SW 1271 (cell line): ENCODE data around the gene SMIM1.

Source experiments
- DNase-seq, 2 experiments: peaks; one replicate each; lab custom pipeline; 2025; lab: John Stamatoyannopoulos, UW

The SMIM1 gene

DNA sequence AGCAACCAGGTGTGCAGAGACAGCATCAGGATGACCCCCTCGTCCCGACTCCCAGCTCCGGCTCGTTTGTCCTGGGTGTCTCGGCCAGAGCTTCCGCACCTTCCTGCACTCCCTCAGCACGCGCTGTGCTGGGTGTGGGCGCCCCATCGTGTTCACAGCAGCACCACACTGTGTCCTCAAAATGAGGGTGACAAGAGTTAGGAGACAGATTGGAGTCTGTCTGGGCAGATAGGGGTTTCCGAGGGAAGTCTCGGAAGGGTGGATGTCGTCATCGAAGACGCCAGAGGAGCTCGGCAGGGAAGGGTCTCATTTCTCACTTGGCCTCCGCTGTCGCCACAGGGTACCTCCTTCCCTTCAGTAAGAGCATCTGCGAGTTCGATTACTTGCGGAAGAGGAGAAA, 16.2 kb upstream of the SMIM1 start:
- DNase-seq, result no peak

- no peak for DNase-seq
Observed at GRCh38 chr1:3759164-3759563, 13.4 kb upstream of the SMIM1 start.

DNA sequence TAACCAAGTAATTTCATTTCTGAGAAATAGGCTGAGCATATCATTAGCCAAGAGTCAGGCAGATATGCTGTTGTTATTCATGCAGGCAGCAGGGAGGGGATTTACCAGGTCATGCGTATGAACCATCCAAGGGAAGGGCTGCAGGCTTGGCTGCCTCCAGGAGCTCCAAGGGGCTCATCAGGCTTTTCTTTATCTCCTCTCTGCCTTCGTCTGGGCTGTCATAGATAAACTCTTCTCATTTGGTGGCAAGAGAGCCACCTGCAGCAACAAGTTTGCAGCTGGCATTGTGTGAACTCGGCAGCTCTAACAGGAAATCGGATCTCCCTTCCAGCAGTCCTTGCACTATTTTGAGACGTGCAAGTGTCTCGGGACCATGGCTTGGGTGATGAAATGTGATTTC, 12.8 kb upstream of the SMIM1 start:
- DNase-seq, result no peak

DNA sequence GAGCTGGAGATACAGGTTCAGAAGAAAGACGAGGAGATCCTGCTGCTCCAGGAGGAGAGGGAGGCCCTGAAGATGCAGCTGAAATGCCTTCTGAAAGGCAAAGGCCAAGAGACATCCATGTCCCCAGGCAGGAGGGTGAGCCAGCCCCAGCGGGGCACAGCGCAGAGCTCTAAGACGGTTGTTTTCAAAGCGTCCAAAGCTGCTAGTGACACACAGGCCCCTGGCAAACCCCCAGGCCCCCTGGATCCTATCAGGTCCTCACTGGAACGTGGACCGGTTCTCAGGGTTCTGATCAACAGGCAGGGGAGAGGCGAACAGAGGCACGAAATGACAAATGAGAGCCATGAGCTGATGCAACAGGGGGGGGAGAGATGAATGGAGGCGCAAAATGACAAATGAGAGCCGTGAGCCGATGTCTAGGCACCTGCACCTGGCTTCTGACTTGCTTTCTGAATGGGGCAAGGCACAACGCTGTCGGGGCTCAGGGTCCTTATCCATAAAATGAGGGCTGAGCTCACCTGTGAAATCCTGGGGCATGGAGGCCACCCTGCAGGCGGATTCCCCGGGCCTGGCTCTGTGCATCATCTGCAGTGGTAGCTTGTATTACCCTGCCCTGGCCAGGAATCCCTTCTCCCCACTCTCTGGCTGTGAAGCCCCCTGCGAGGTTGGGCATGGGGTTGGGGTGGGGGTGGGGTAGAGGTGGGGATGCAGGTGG, 11.1 kb upstream of the SMIM1 start:
- no peak for DNase-seq

- DNase-seq, result no peak
Observed at GRCh38 chr1:3762151-3762872, 10.2 kb upstream of the SMIM1 start.

GRCh38 chr1:3762873-3763228, 9.7 kb upstream of the SMIM1 start:
- DNase-seq, result no peak

DNA sequence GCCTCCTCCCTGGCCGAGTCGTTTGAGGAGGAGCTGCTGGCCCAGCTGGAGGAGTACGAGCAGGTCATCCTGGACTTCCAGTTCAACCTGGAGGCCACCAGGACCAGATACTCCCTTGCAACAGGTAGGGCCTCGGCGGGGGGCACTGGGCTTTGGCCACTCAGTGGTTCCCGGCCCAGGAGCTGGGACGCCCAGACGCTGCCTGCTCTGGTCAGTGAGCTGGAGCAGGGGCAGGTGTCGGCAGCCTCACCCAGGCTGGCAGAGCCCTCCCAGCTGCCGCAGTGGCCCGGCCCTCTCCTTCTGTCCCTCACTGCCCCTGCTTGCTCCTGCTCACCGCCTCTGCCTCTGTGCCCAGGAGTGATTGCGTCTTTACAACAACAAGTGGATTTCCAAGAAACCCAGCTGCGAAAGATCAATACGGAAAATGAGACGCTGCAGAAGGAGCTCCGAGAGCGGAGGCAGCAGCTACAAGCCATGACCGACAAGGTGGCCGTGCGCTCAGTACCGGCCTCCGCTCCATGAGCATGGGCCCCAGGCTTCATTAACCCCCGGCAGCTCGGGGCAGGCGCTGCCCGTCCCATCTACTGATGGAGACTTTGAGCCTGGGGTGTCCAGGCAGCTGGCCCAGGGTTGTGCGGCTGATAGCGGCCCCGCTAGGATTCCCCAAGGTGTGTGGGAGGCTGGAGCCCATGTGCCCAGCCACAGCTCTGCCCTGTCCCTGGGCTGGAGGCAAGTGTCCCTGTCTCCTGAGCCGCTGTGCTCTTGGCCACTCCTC, 9.0 kb upstream of the SMIM1 start:
- no peak for DNase-seq

- no peak for DNase-seq
Observed at GRCh38 chr1:3767328-3767925, 5.1 kb upstream of the SMIM1 start.

GRCh38 chr1:3768811-3769390, 3.6 kb upstream of the SMIM1 start:
- DNase-seq, result no peak

DNA sequence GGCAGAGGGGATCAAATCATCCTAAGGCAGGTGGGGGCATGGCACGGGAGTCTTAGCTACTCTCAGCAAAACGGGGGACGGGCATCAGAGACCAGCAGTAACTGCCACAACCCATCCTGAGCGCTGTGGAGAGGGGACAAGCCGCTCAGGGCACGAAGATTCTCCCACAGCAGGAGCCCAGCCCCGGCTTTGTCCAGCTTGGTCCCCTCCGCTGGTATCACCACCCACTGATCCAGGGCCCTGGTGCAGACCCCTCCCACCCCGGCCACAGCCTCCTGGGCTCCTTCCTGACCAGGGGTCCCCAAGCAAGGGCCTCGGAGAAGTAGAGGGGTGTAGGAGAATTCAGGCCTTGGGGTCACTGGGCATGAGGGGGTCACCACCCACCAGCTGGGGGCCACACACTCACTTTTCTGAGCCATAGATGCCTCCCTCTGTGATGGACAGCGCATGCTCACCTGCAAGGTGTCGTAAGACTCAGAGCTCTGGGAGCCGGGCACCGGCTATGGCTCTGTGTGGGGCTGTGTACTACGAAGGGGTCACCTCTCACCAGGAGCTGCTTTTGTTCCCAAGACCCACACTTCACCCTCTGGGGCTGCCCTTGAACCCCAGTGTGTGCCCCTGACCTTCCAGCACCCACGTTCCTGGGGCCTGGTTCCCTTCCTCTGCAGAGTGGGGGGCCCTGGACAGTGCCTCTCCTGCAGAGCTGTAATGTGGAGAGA, 2.3 kb upstream of the SMIM1 start:
- no peak for DNase-seq

- DNase-seq, result no peak
Observed at GRCh38 chr1:3771108-3772026, 1.2 kb upstream of the SMIM1 start.

DNA sequence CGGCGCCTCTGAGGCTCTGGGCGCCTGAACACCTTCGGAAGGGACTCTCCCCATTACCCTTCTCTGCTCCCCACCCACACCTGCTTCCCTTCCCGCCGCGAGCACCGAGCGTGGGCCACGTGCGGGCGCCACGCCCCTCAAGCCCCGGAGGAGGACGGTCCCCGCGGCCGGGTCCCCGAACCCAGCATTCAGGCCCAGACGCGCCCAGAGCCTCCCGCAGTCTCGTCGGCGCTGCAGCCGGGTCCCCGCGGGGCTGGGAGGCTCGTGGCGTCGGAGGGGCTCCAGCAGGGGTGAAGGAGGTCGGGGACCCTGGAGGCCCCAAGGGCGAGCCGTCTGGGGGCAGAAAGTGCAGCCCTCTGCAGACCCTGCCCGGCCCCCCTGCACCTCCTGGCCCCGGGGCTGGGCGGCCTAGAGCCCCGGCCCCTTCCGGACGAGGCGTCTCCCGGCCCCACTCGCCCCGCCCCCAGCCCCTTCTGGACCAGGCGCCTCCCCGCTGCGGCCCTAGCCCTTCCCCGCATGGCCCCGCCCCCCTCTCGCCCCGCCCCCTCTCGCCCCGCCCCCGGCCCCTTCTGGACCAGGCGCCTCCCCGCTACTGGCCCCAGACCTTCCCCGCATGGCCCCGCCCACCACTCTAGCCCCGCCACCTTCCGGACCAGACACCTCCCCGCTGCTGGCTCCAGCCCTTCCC, 378 bp upstream of the SMIM1 start:
- DNase-seq, result peak; percentile 32 to 68

GRCh38 chr1:3773572-3774275, 1.2 kb downstream of the SMIM1 start:
- no peak for DNase-seq

DNA sequence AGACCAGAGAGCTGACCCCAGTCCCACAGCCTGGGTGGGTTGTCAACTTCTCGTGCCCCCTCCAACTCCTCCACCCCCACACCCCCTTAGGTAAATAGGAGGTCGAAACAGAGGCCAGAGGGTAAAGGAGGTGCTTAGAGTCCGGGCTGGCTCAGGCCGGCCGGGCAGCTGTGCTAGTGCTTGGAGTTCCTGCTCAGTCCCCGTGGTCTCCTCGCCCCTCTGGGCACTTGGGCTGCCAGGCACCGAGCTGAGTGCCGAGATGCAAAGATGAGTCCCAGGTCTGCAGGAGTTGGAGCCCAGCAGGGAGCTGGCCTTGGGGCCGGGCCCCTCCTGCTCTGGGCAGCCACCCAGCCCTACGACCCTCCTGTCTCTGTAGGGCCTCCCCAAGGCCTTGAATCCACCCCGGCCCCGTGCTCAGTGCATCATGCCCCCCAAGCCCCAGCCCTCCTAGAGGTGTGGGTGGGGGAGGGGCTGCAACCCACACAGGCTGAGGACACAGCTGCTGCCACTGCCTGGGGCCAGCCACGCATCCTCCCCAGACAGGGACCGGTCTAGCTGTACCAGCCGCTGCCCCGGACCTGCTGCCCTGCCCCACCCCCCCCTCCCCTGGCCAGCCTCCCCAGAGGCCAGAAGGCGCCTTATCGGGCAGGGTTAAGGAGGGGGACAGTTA, 1.9 kb downstream of the SMIM1 start:
- no peak for DNase-seq

DNA sequence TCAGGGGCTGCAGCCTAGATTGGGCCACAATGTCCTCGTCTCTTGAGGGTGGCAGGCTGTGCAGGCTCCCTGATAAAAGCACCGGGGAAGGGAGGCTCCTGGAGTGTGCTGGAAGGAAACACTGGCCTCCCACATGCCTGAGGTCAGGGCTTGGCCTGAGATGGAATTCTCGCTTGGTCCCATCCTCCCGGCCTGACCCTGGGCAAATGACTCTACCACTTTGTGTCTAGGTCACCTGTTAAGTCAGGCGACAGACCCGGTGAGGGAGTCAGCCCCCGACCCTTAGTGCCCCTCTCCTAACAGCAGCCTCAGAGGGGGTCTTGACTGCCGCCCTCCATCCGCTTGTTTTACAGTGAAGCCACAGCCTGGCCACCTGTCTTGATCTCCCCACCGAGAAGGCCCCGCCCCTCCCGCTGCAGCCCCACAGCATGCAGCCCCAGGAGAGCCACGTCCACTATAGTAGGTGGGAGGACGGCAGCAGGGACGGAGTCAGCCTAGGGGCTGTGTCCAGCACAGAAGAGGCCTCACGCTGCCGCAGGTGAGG, 2.5 kb downstream of the SMIM1 start:
- DNase-seq, result no peak

- peak in 1 of 2 experiments; percentile 4 for DNase-seq
Observed at GRCh38 chr1:3775490-3776230, 3.1 kb downstream of the SMIM1 start.

- DNase-seq, result no peak
Observed at GRCh38 chr1:3776231-3776961, 3.8 kb downstream of the SMIM1 start.
